SK-N-MC (cell line): Measurements from ENCODE around the gene DTD1.

ENCODE experiments used
- DNase-seq: peaks from one replicate; pipeline ENCODE4 v3.0.0-alpha.2; 2011; ENCODE audit warnings: low read depth, low spot score
- H3K27ac ChIP-seq: fragments of 200-600 bp; sonication (generic); 2 replicates; pipeline ENCODE4 v1.5.1; 2016; ENCODE audit warnings: mixed run types
- H3K36me3 ChIP-seq: fragments of 200-600 bp; sonication (generic); 2 replicates; pipeline ENCODE4 v1.6.1; 2017; ENCODE audit warnings: antibody characterized with exemption, low read length, mixed read lengths; ENCODE audit not compliant: insufficient read depth
- H3K4me3 ChIP-seq: fragments of 200-600 bp; sonication (generic); 2 replicates; pipeline ENCODE4 v1.5.1; 2016
- H3K9ac ChIP-seq: fragments of 200-600 bp; sonication (generic); 2 replicates; pipeline ENCODE4 v1.8.0; 2017; ENCODE audit warnings: mixed run types, mixed read lengths; ENCODE audit not compliant: insufficient read length
- H3K9me3 ChIP-seq: fragments of 200-600 bp; sonication (generic); 2 replicates; pipeline ENCODE4 v1.6.1; 2017; ENCODE audit warnings: low read depth, mild to moderate bottlenecking, antibody characterized with exemption, low read length, moderate library complexity, mixed read lengths
- EZH2 ChIP-seq: fragments of 200-600 bp; sonication (generic); IDR thresholded peaks from one replicate; pipeline ENCODE4 v1.6.1; 2017; ENCODE audit warnings: antibody characterized with exemption
- FOXP2 ChIP-seq: optimal IDR thresholded peaks from 2 replicates; pipeline ENCODE3; 2011; ENCODE audit warnings: mild to moderate bottlenecking, moderate library complexity; ENCODE audit not compliant: insufficient read depth; ENCODE audit errors: extremely low read length, control extremely low read depth
- POLR2AphosphoS5 ChIP-seq: IDR thresholded peaks from 2 replicates; pipeline ENCODE4 v1.6.1; 2012; ENCODE audit warnings: mild to moderate bottlenecking, low read depth, low read length, borderline replicate concordance

DTD1 gene

DNA sequence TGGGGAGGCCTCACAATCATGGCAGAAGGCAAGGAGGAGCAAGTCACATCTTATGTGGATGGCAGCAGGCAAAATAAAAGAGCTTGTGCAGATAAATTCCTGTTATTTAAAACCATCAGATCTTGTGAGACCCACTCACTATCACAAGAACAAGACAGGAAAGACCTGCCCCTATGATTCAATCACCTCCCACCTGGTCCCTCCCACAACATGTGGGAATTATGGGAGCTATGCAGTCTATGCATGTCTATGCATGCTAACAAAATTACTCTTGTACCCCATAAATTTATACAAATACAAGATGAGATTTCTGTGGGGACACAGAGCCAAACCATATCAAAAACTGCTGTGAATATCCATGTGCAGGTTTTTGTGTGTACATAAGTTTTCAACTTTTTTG, 200.2 kb downstream of the DTD1 start:
- H3K9me3 ChIP-seq: no peaks in the 10 kb centered on the region
- no peak overlapping the region for H3K9ac ChIP-seq
- H3K36me3 ChIP-seq: no peaks in the 10 kb centered on the region
- no peak for DNase-seq
- no peak overlapping the region for H3K27ac ChIP-seq
- TF ChIP-seq EZH2 (no peak), FOXP2 (no peak)
- no peak overlapping the region for H3K4me3 ChIP-seq

DNA sequence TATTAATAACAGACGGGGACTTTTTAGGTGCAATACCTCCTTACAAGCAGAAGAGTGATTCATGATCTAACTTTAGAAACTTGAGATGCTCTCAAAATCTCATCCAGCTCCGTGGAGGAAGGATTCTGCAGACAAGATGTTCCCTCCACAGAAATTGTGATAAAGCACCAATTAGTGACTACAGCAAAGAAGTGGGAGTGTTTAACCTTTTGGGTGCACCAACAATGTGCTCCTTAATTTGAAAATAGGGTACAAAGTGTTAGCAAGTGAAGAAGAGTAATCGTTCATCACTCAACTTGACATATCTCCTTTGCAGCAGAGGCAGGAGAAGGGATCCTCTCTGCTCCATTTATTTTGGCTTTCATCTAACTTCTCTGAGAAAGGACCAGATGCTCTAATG, 202.9 kb downstream of the DTD1 start:
- no peak for TF ChIP-seq FOXP2
- TF ChIP-seq EZH2: no peak
- no peak for TF ChIP-seq POLR2AphosphoS5
- H3K9ac ChIP-seq: no peak overlapping the region
- DNase-seq: no peak
- no peak overlapping the region for H3K4me3 ChIP-seq
- H3K27ac ChIP-seq: no peak overlapping the region
- H3K9me3 ChIP-seq: no peaks in the 10 kb centered on the region
- no peaks in the 10 kb centered on the region for H3K36me3 ChIP-seq

DNA sequence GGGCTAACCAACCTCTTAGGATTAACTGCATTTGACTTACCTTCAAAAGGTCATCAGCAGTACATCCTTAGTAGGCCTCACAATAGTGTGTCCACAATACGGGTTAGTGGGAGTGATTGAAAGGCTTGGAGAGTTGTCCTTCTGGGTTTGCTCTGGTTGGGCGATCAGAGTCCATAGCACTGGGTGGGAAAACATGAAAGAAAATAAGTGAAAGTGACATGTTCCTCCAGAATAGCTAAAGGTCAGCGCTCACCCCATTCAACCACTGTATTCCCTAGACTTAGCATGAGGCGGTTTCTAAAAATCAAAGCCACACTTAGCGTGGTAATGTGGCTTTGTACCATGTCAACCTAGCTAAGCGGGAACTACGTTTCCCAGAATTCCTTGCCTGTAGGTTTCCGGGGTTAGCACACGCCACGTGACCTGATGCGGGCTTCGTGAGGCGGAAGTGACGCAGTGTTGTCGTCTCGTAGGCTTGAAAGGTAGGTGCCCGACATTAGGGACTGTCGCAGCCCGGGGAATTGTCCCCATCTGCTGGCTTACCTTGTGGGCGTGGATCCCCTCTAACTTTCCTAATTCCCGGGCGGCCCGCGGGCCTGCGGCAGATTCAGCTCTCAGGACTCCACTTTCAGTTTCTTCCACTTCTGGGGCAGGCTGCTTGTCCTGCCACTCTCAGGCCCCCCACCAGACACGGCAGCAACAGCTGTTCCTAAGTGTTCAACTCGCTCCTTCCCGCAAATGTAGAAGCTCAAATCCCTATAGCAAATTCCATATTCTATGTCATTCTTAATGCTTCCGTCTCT, 206.0 kb downstream of the DTD1 start:
- peak overlapping the region; percentile 92 for H3K9ac ChIP-seq
- TF ChIP-seq EZH2 (no peak), FOXP2 (no peak), POLR2AphosphoS5 (peak; percentile 91)
- DNase-seq: peak; percentile 71
- no peak overlapping the region for H3K27ac ChIP-seq
- no peaks in the 10 kb centered on the region for H3K9me3 ChIP-seq
- peak overlapping the region; percentile 95 for H3K4me3 ChIP-seq
- H3K36me3 ChIP-seq: no peaks in the 10 kb centered on the region

DNA sequence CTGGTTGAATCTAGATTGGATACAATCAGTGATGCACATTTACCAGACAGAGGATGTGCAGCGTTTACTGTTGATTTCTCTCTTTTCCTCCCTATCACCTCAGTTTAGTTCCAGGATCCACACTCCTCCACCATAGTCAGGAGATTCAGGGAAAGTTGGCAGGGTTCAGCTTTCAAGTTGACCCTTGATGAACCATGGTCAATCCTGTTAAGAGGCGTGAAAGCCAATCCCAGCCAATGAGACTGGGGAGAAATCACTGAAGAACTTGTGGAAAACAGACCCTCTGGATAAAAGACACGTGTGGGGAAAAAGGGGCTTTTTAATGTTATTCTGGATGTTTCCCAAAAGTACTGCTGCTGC, 206.6 kb downstream of the DTD1 start:
- TF ChIP-seq POLR2AphosphoS5 (no peak), EZH2 (no peak), FOXP2 (no peak)
- no peak for DNase-seq
- Histone ChIP-seq H3K9me3 (no peaks in the 10 kb centered on the region), H3K9ac (peak overlapping the region; percentile 92), H3K27ac (no peak overlapping the region), H3K4me3 (peak overlapping the region; percentile 95), H3K36me3 (no peaks in the 10 kb centered on the region)

DNA sequence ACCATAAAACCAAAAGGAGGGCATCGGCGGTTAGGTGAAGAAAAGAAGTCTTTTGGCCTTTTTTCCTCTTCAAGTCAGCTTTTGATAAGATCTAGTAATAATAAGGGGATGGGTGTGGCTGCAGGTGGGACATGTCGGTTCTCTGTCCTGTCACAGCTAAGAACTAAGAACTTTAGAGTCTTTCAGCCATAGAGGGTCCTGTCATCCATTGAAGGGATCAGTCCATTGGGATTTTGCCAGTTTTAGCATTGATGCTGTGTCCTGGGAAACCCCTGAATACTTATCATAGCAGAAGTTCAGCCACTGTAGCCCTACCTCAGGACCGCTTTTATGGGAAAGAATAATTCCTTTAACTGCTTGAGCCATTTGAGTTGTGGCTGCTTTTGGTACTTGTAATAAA, 207.5 kb downstream of the DTD1 start:
- no peak for DNase-seq
- TF ChIP-seq POLR2AphosphoS5 (no peak), FOXP2 (no peak), EZH2 (no peak)
- Histone ChIP-seq H3K9ac (no peak overlapping the region), H3K27ac (no peak overlapping the region), H3K9me3 (no peaks in the 10 kb centered on the region), H3K4me3 (no peak overlapping the region), H3K36me3 (no peaks in the 10 kb centered on the region)

DNA sequence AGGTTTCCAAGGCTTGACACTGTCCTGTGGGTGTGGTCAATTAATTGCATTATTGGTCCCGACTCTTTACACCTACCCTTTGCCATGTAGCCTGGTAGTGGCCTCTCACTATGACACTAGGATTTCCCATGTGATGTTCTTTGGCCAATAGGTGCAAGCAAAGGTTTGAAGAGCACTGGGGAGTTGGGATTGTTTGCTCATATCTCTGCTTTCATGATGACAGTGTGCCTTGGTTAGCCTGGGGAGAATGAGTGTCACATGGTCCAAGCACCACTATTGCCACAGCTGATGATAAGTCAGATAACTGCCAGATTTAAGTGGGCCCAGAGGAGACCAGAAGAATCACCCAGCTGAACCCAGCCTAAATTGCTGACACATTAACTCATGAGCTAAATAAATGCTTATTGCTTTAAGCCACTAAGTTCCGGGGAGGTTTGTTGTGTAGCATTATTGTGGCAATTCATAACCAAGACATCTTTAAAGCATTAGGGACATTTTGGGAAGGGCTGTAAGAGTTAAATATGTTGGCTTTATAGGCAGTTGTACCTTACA, 208.5 kb downstream of the DTD1 start:
- no peak for DNase-seq
- Histone ChIP-seq H3K27ac (no peak overlapping the region), H3K36me3 (no peaks in the 10 kb centered on the region), H3K9ac (no peak overlapping the region), H3K9me3 (no peaks in the 10 kb centered on the region), H3K4me3 (no peak overlapping the region)
- TF ChIP-seq EZH2 (no peak), POLR2AphosphoS5 (no peak), FOXP2 (no peak)

DNA sequence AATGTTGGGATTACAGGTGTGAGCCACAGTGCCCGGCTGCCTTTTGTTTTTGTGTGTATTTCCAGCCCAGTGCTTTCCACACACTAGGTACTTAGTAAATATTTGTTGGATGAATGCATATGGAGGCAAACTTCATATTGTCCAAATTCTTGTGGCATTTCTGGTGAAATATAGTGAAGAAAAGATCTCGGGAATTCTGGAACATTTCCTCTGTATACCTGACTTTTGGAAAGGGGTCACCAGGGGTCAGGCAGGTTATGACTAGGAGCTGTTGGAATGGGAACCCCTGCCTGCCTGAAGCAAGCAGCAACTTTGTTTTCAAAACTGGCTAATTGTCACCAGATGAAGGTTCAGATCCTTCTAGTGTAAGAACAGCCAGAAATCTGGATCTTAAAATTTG, 213.7 kb downstream of the DTD1 start:
- TF ChIP-seq EZH2 (no peak), POLR2AphosphoS5 (no peak), FOXP2 (no peak)
- Histone ChIP-seq H3K27ac (no peak overlapping the region), H3K9ac (no peak overlapping the region), H3K36me3 (no peaks in the 10 kb centered on the region), H3K9me3 (no peaks in the 10 kb centered on the region), H3K4me3 (no peak overlapping the region)
- DNase-seq: no peak

DNA sequence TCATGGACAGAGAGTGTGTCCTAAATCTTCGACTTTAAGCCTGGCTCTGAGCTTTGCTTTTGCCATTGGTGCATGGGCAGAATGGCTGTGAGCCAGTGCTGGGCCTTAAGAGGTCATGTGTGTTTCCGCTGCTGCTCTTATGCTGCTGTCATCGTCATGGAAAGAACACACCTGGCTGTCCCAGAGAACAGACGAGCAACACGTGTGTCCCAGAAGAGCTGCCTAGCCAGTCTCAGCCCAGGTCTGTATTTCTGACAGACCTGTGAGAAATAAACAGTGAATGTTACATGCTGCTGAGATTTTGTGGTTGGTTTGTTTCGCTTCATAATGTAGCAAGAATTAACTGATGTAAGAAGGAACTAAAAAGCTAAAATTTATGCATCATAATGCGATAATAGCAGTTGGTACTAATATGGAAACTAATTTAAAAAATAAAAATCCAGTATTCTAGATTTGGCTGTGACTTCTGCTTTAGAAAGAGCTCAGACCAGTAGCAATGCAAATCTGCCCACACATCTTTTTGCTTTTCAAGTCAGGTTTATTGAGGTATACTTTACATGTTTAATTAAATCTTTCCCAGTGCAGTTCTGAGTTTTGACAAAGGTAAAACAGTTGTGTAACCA, 214.3 kb downstream of the DTD1 start:
- Histone ChIP-seq H3K27ac (no peak overlapping the region), H3K4me3 (no peak overlapping the region)
- DNase-seq: no peak

More for the DNA sequence above, 214.3 kb downstream of the DTD1 start:
- Histone ChIP-seq H3K9ac (no peak overlapping the region), H3K36me3 (no peaks in the 10 kb centered on the region), H3K9me3 (no peaks in the 10 kb centered on the region)
- no peak for TF ChIP-seq FOXP2
- TF ChIP-seq POLR2AphosphoS5: no peak
